Esophagus muscularis mucosa (tissue), 4 donors: ENCODE results near the gene TMA7B. TPM values are rescaled to one million over a fixed set of nuclear protein-coding genes. Genes with fewer than 3 reads are reported as not detected.

ENCODE experiments used
- DNase-seq: peaks from one replicate; pipeline ENCODE4 v3.0.0-alpha.2; 2017; ENCODE audit errors: extremely low spot score
- H3K27ac ChIP-seq, 4 donors: fragments of 200-600 bp; sonication (generic); replicated peaks in 1 of 4; 1 replicate in 3 of 4; 2 replicates in 1 of 4; pipeline ENCODE4 v1.5.1; 2016 to 2019; ENCODE audit warnings: mild to moderate bottlenecking in 1 of 4
- H3K27me3 ChIP-seq, 4 donors: fragments of 200-600 bp; sonication (generic); one replicate each; pipeline versions ENCODE4 v1.5.1 to v1.6.0; 2016 to 2019
- H3K36me3 ChIP-seq, 4 donors: fragments of 200-600 bp; sonication (generic); one replicate each; pipeline ENCODE4 v1.5.1; 2016 to 2019
- H3K4me1 ChIP-seq, 4 donors: fragments of 200-600 bp; sonication (generic); one replicate each; pipeline ENCODE4 v1.5.1; 2016 to 2019
- H3K4me3 ChIP-seq, 4 donors: fragments of 200-600 bp; sonication (generic); 1 replicate in 2 of 4; 2 replicates in 2 of 4; pipeline ENCODE4 v1.5.1; 2016 to 2019; ENCODE audit warnings: mild to moderate bottlenecking in 4 of 4, moderate library complexity in 1 of 4
- H3K9me3 ChIP-seq, 4 donors: fragments of 200-600 bp; sonication (generic); 1 replicate in 3 of 4; 2 replicates in 1 of 4; pipeline ENCODE4 v1.5.1; 2016 to 2019
- EP300 ChIP-seq: sonication (generic); formaldehyde crosslinking; IDR thresholded peaks from one replicate; pipeline ENCODE4 v1.6.1; 2017; ENCODE audit warnings: antibody characterized with exemption
- POLR2A ChIP-seq: fragments of 450-650 bp; IDR thresholded peaks from one replicate; pipeline ENCODE4 v1.6.1; 2017; ENCODE audit warnings: antibody characterized with exemption, moderate library complexity, mild to moderate bottlenecking, low read depth
- POLR2AphosphoS5 ChIP-seq, 2 donors: sonication (generic); formaldehyde crosslinking; IDR thresholded peaks; one replicate each; pipeline ENCODE4 v1.6.1; 2017; ENCODE audit warnings: antibody characterized with exemption in 2 of 2
- WGBS: methylation state at CpG from one replicate; pipeline ENCODE4 v1.1.5; 2018; 5-methylcytosine and 5-hydroxymethylcytosine counted together
- intact Hi-C: fragments of 100-400 bp; cut with DNase I; formaldehyde crosslinking; loops from one replicate; pipeline ENCODE4 v1.15.1; 2023
- total RNA-seq, 4 donors: library from RNA; depleted of rRNA; stranded (reverse); fragments of >200 nt; gene quantifications; one replicate each; pipeline versions ENCODE4 v1.1.0 to v1.2.1, GENCODE V29; 2016
- TF ChIP-seq, protein P1 (sequence below), 3 experiments: fragments of 200-600 bp in 2 of 3; fragments of 450-650 bp in 1 of 3; sonication (generic) in 2 of 3; IDR thresholded peaks; one replicate each; pipeline ENCODE4 v1.5.1; 2017 to 2019; ENCODE audit warnings: antibody characterized with exemption in 3 of 3, mild to moderate bottlenecking in 2 of 3, moderate library complexity in 1 of 3

The TMA7B gene
- total RNA-seq, 4 donors from 2014 or later, result not detected

GRCh38 chr22:39955675-39956074 is 4.5 kb upstream of the TMA7B start:
- H3K4me3 ChIP-seq, result no peak overlapping the region
- H3K36me3 ChIP-seq, result no peaks in the 10 kb centered on the region
- no peak overlapping the region for H3K27ac ChIP-seq
- H3K9me3 ChIP-seq, result no peaks in the 10 kb centered on the region
- peaks cover 5 to 15% (median 11%) of the 10 kb centered on the region in 4 donors for H3K4me1 ChIP-seq
- intact Hi-C loops, result no loop called here
- no peak for DNase-seq
- peaks cover 0 to 15% (median 0%) of the 10 kb centered on the region in 4 donors for H3K27me3 ChIP-seq
- TF ChIP-seq POLR2AphosphoS5 (IDR thresholded peaks at IDR 0.05) (no peak), EP300 (no peak), POLR2A (no peak)
- TF ChIP-seq, protein P1, sequence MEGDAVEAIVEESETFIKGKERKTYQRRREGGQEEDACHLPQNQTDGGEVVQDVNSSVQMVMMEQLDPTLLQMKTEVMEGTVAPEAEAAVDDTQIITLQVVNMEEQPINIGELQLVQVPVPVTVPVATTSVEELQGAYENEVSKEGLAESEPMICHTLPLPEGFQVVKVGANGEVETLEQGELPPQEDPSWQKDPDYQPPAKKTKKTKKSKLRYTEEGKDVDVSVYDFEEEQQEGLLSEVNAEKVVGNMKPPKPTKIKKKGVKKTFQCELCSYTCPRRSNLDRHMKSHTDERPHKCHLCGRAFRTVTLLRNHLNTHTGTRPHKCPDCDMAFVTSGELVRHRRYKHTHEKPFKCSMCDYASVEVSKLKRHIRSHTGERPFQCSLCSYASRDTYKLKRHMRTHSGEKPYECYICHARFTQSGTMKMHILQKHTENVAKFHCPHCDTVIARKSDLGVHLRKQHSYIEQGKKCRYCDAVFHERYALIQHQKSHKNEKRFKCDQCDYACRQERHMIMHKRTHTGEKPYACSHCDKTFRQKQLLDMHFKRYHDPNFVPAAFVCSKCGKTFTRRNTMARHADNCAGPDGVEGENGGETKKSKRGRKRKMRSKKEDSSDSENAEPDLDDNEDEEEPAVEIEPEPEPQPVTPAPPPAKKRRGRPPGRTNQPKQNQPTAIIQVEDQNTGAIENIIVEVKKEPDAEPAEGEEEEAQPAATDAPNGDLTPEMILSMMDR (IDR thresholded peaks at IDR 0.05), result no peak
- 100% methylated on average over 2 of the region's 2 CpGs for WGBS

- no peaks in the 10 kb centered on the region for H3K9me3 ChIP-seq
- TF ChIP-seq POLR2AphosphoS5 (IDR thresholded peaks at IDR 0.05), result no peak
- no peak for TF ChIP-seq EP300
- no peak for TF ChIP-seq POLR2A
- TF ChIP-seq, protein P1 (IDR thresholded peaks at IDR 0.05), result no peak
- no peak overlapping the region for H3K4me3 ChIP-seq
- peaks cover 5 to 15% (median 11%) of the 10 kb centered on the region in 4 donors for H3K4me1 ChIP-seq
- H3K27me3 ChIP-seq, result peaks cover 0 to 18% (median 0%) of the 10 kb centered on the region in 4 donors
- intact Hi-C loops, result no loop called here
- H3K27ac ChIP-seq, result no peak overlapping the region
- no peak for DNase-seq
- WGBS, result 68% methylated on average over 9 of the region's 10 CpGs
- H3K36me3 ChIP-seq, result no peaks in the 10 kb centered on the region
These were observed 3.1 kb upstream of the TMA7B start for GRCh38 chr22:39956932-39957664.

GRCh38 chr22:39958009-39958711 is 2.0 kb upstream of the TMA7B start:
- WGBS, result 80% methylated on average over 8 of the region's 8 CpGs
- no peaks in the 10 kb centered on the region for H3K36me3 ChIP-seq
- TF ChIP-seq POLR2AphosphoS5 (IDR thresholded peaks at IDR 0.05), result no peak
- no peak for TF ChIP-seq EP300
- TF ChIP-seq POLR2A, result no peak
- TF ChIP-seq, protein P1 (IDR thresholded peaks at IDR 0.05), result no peak
- peaks cover 5 to 15% (median 11%) of the 10 kb centered on the region in 4 donors for H3K4me1 ChIP-seq
- no peaks in the 10 kb centered on the region for H3K9me3 ChIP-seq
- no peak overlapping the region for H3K27ac ChIP-seq
- DNase-seq, result no peak
- no peak overlapping the region for H3K4me3 ChIP-seq
- peaks cover 0 to 18% (median 0%) of the 10 kb centered on the region in 4 donors for H3K27me3 ChIP-seq
- intact Hi-C loops, result no loop called here

DNA sequence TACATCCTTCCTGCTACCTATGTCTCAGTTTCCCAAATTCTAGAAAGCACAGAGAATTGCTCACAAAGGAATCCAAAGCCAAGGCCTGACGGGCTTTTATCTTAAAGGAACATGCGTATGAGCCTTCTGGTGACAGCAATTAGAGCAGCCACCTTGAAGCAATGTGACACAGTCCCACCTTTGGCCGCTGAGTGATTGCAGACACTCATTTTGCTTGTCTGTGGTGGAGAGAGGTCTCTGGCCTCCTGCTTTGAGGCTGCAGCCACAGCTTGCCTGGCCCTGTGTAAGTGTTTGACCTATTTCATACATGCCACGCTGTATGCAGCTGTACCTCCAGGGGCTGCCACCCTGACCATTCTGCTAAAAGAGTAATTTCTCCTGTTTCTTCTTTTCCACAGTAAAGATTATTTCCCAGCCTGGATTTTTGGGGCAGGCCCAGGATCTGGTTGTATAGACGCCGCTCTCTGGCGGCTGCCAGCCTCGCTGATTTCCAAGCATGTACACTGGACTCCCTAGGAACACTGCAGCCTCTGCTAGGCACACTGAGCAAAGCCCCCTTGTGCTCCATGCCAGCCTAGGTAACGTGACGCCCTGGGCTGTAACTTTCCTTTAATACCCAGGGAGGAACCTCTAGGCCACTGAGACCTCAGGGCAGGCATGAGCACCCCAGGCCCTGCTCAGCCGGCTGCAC is 1.1 kb upstream of the TMA7B start:
- TF ChIP-seq POLR2AphosphoS5 (IDR thresholded peaks at IDR 0.05), result no peak
- no peak for TF ChIP-seq EP300
- TF ChIP-seq, protein P1 (IDR thresholded peaks at IDR 0.05), result no peak
- no peak for TF ChIP-seq POLR2A
- H3K4me3 ChIP-seq, result no peak overlapping the region
- WGBS, result 82% methylated on average over 8 of the region's 11 CpGs
- intact Hi-C loops, result no loop called here
- no peaks in the 10 kb centered on the region for H3K9me3 ChIP-seq
- H3K36me3 ChIP-seq, result no peaks in the 10 kb centered on the region
- peaks cover 0 to 18% (median 0%) of the 10 kb centered on the region in 4 donors for H3K27me3 ChIP-seq
- no peak overlapping the region for H3K27ac ChIP-seq
- no peak for DNase-seq
- peaks cover 5 to 15% (median 10%) of the 10 kb centered on the region in 4 donors for H3K4me1 ChIP-seq
